ENCODE measurements around the gene CFL1.

- TF ChIP-seq CTCF (IDR thresholded peaks at IDR 0.05) (no peak), POLR2A (IDR thresholded peaks at IDR 0.05) (no peak)
Observed at GRCh38 chr11:65883058-65883761, 25.2 kb upstream of the CFL1 start.
